Lower leg skin (tissue), 3 donors: ENCODE data around the gene SYNGR2.

ENCODE experiments used
- POLR2A ChIP-seq, 2 donors: fragments of 450-650 bp; IDR thresholded peaks; one replicate each; pipeline ENCODE4 v1.6.1; 2016 to 2017; ENCODE audit warnings: antibody characterized with exemption in 2 of 2, mild to moderate bottlenecking in 1 of 2, moderate library complexity in 1 of 2
- TF ChIP-seq, protein P1 (sequence below), 3 donors: fragments of 450-650 bp; IDR thresholded peaks; one replicate each; pipeline ENCODE4 v1.5.1; 2016; ENCODE audit warnings: antibody characterized with exemption in 3 of 3, mild to moderate bottlenecking in 3 of 3, moderate library complexity in 2 of 3

GRCh38 chr17:78164748-78165607 lies 3.4 kb upstream of the SYNGR2 start:
- TF ChIP-seq, protein P1, sequence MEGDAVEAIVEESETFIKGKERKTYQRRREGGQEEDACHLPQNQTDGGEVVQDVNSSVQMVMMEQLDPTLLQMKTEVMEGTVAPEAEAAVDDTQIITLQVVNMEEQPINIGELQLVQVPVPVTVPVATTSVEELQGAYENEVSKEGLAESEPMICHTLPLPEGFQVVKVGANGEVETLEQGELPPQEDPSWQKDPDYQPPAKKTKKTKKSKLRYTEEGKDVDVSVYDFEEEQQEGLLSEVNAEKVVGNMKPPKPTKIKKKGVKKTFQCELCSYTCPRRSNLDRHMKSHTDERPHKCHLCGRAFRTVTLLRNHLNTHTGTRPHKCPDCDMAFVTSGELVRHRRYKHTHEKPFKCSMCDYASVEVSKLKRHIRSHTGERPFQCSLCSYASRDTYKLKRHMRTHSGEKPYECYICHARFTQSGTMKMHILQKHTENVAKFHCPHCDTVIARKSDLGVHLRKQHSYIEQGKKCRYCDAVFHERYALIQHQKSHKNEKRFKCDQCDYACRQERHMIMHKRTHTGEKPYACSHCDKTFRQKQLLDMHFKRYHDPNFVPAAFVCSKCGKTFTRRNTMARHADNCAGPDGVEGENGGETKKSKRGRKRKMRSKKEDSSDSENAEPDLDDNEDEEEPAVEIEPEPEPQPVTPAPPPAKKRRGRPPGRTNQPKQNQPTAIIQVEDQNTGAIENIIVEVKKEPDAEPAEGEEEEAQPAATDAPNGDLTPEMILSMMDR (IDR thresholded peaks at IDR 0.05) = no peak
- no peak for TF ChIP-seq POLR2A (IDR thresholded peaks at IDR 0.05)
